A673 (cell line): ENCODE data around the gene COMMD10. TPM values are rescaled to one million over a fixed set of nuclear protein-coding genes. Genes with fewer than 3 reads are reported as not detected.

ENCODE experiments used
- BruUV-seq: library from RNA; stranded (reverse); fragments of 400-500 nt; replicated peaks from 2 replicates; lab custom pipeline; 2021; lab: Mats Ljungman, UMichigan
- CTCF ChIA-PET: fragments of 300-600 bp; sonication (Branson Sonifier 250); formaldehyde crosslinking; loops from one replicate; lab custom pipeline; 2022; ENCODE audit warnings: antibody characterized with exemption; lab: Charles Lee
- POLR2A ChIA-PET: fragments of 300-600 bp; sonication (Branson Sonifier 250); formaldehyde crosslinking; loops from one replicate; lab custom pipeline; 2022; ENCODE audit warnings: antibody characterized with exemption; ENCODE audit not compliant: low non-redundant PET; lab: Charles Lee
- DNase-seq: peaks from one replicate; pipeline ENCODE4 v3.0.0-alpha.2; 2015; ENCODE audit warnings: low spot score
- H3K27ac ChIP-seq: fragments of 200-600 bp; sonication (generic); 2 replicates; pipeline ENCODE4 v1.5.1; 2016; ENCODE audit warnings: mixed run types, low read depth, mild to moderate bottlenecking, mixed read lengths, antibody characterized with exemption, low read length; ENCODE audit not compliant: poor library complexity, severe bottlenecking
- H3K27me3 ChIP-seq: fragments of 200-600 bp; sonication (generic); replicated peaks from 2 replicates; pipeline ENCODE4 v1.6.1; 2017; ENCODE audit warnings: mixed run types, low read depth, mild to moderate bottlenecking, mixed read lengths, antibody characterized with exemption, low read length; ENCODE audit not compliant: insufficient read depth, poor library complexity
- H3K36me3 ChIP-seq: fragments of 200-600 bp; sonication (generic); 2 replicates; pipeline ENCODE4 v1.6.1; 2016; ENCODE audit warnings: mixed run types, mild to moderate bottlenecking, mixed read lengths, antibody characterized with exemption, low read length; ENCODE audit not compliant: insufficient read depth, poor library complexity, severe bottlenecking
- H3K4me1 ChIP-seq: fragments of 200-600 bp; sonication (generic); 2 replicates; pipeline ENCODE4 v1.6.1; 2017; ENCODE audit warnings: mixed run types, mild to moderate bottlenecking, mixed read lengths, antibody characterized with exemption, low read length; ENCODE audit not compliant: insufficient read depth, poor library complexity, severe bottlenecking
- H3K4me3 ChIP-seq: fragments of 200-600 bp; sonication (generic); 2 replicates; pipeline ENCODE4 v1.5.1; 2016; ENCODE audit warnings: low read depth, mixed run types, mild to moderate bottlenecking, mixed read lengths, low read length; ENCODE audit not compliant: poor library complexity, severe bottlenecking
- H3K9me3 ChIP-seq: fragments of 200-600 bp; sonication (generic); 2 replicates; pipeline ENCODE4 v1.6.1; 2016; ENCODE audit warnings: mixed run types, low read depth, mild to moderate bottlenecking, mixed read lengths, antibody characterized with exemption, low read length; ENCODE audit not compliant: poor library complexity, severe bottlenecking
- EZH2 ChIP-seq: fragments of 200-600 bp; sonication (generic); IDR thresholded peaks from 2 replicates; pipeline ENCODE4 v1.6.1; 2017; ENCODE audit warnings: borderline replicate concordance, low read depth, mild to moderate bottlenecking, mixed read lengths, antibody characterized with exemption, low read length; ENCODE audit not compliant: poor library complexity, severe bottlenecking
- intact Hi-C: fragments of 100-400 bp; cut with micrococcal nuclease; formaldehyde crosslinking; loops from one replicate; pipeline ENCODE4 v1.10.0; 2022; ENCODE audit not compliant: unreplicated experiment
- total RNA-seq: library from RNA; stranded (reverse); gene quantifications from 2 replicates; pipeline ENCODE4 v1.2.3, GENCODE V29; 2021
- TF ChIP-seq, protein P1 (sequence below): fragments of 300-800, 200-600 bp; sonication (generic); conservative IDR thresholded peaks from 2 replicates; pipeline ENCODE4 v1.5.1; 2017; ENCODE audit warnings: low read depth, mild to moderate bottlenecking, antibody characterized with exemption, low read length, moderate library complexity, mixed read lengths

COMMD10 gene
- total RNA-seq, 1 experiment from 2014 or later: 36.5 TPM

DNA sequence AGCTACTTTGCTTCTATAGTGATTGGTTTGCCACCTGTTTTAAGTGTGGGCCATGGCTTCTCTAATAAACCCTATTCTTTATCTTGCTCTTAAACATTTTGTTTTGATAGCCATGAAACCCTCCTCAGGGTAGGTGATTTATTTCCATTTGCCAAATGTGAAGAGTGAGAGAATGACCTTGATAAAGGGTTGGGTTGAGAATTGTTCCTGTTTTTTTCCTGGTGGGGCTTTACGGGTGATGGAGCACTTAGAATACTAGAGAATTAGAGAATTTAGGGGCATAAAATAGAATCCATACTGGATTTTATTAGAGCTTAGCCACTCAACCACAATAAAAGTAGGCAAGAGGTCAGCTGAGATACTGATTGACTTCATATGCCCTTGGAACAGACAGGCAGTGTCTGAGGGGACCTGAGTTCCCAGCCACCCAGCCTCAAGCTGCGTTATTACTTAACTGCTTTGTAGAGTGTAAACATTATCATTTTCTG lies 68.9 kb downstream of the COMMD10 start:
- CTCF ChIA-PET: no interaction called here
- POLR2A ChIA-PET: no interaction called here
- Histone ChIP-seq H3K9me3 (no peaks in the 10 kb centered on the region), H3K27me3 (no peaks in the 10 kb centered on the region), H3K4me1 (no peaks in the 10 kb centered on the region), H3K27ac (no peak overlapping the region), H3K4me3 (no peak overlapping the region), H3K36me3 (no peaks in the 10 kb centered on the region)
- no peak for TF ChIP-seq EZH2
- TF ChIP-seq, protein P1, sequence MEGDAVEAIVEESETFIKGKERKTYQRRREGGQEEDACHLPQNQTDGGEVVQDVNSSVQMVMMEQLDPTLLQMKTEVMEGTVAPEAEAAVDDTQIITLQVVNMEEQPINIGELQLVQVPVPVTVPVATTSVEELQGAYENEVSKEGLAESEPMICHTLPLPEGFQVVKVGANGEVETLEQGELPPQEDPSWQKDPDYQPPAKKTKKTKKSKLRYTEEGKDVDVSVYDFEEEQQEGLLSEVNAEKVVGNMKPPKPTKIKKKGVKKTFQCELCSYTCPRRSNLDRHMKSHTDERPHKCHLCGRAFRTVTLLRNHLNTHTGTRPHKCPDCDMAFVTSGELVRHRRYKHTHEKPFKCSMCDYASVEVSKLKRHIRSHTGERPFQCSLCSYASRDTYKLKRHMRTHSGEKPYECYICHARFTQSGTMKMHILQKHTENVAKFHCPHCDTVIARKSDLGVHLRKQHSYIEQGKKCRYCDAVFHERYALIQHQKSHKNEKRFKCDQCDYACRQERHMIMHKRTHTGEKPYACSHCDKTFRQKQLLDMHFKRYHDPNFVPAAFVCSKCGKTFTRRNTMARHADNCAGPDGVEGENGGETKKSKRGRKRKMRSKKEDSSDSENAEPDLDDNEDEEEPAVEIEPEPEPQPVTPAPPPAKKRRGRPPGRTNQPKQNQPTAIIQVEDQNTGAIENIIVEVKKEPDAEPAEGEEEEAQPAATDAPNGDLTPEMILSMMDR: no peak
- intact Hi-C loops: no loop called here
- no peak for DNase-seq
- BruUV-seq: no TSS peak

DNA sequence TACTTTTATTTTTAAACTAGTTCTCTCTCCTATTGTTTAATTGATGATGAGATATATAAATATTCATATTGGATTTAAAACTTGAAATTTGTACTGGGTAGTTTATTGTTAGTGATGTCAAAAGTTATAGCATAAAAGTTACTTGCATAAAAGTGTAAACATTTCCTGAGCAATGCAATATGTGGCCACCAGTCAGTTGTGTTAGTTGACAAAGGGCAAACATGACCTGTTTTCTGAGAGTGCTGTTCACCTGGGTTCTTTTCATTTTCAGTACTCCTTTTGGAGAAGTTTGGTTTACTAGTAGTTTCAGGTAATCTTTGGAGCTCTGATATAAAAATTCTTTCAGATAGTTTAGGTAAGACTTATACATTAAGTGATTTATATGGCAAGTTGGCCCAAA lies 69.4 kb downstream of the COMMD10 start:
- Histone ChIP-seq H3K4me1 (no peaks in the 10 kb centered on the region), H3K9me3 (no peaks in the 10 kb centered on the region), H3K36me3 (no peaks in the 10 kb centered on the region), H3K27ac (no peak overlapping the region), H3K27me3 (no peaks in the 10 kb centered on the region), H3K4me3 (no peak overlapping the region)
- intact Hi-C loops: no loop called here
- CTCF ChIA-PET: no interaction called here
- POLR2A ChIA-PET: no interaction called here
- TF ChIP-seq EZH2: no peak
- TF ChIP-seq, protein P1: no peak
- no TSS peak for BruUV-seq
- DNase-seq: no peak

DNA sequence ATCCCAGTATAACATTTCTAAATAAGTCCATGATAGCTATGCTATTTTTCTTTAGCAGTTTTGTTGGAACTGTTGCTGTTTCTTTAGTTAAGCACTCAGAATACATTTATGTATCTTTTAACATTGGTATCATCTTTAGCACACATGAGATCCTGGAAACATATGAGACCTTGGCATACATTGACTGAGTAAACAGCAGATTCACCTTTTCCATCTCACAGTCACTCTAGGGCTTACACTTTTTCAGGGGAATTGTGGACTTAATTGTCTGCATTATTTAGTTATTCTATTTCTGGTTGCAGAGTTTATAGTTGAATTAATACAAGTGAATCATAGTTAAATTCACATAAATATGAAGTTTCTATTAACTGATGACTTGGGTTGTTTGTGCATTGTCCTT lies 70.1 kb downstream of the COMMD10 start:
- no peak for DNase-seq
- Histone ChIP-seq H3K4me3 (no peak overlapping the region), H3K4me1 (no peaks in the 10 kb centered on the region), H3K36me3 (no peaks in the 10 kb centered on the region), H3K27ac (no peak overlapping the region), H3K9me3 (no peaks in the 10 kb centered on the region), H3K27me3 (no peaks in the 10 kb centered on the region)
- CTCF ChIA-PET: no interaction called here
- POLR2A ChIA-PET: no interaction called here
- TF ChIP-seq, protein P1: no peak
- no peak for TF ChIP-seq EZH2
- BruUV-seq: no TSS peak
- intact Hi-C loops: no loop called here
